ENCODE results near the gene MX2.

Gene MX2

DNA sequence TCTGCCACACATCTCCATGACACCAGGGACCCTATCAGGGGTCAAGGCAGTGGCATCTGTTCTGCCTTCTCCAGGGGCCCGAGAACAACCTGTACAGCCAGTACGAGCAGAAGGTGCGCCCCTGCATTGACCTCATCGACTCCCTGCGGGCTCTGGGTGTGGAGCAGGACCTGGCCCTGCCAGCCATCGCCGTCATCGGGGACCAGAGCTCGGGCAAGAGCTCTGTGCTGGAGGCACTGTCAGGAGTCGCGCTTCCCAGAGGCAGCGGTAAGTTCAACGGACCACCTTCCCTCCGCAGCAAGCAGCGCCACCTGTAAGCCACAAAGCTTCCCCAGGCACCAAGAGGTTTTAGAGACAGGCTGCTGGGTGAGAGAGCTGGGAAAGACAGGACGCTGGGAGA, 15.9 kb downstream of the MX2 start:
- Histone ChIP-seq H4K20me1 (ENCODE audit: control insufficient read depth, insufficient read depth, low read depth, low read length) (no peaks in the 10 kb centered on the region), H3K4me1 (ENCODE audit: control insufficient read depth, low read length) (no peaks in the 10 kb centered on the region), H3K27me3 (ENCODE audit: control insufficient read depth, low read length) (no peaks in the 10 kb centered on the region), H3K4me3 (ENCODE audit: low read length) (no peak overlapping the region), H3K27ac (ENCODE audit: low read depth, low read length) (no peak overlapping the region), H3K9me3 (ENCODE audit: control insufficient read depth, insufficient read depth, low read length) (no peaks in the 10 kb centered on the region), H3K36me3 (ENCODE audit: control insufficient read depth, low read length) (no peaks in the 10 kb centered on the region), H3F3A (ENCODE audit: control insufficient read depth, insufficient read depth) (no peaks in the 10 kb centered on the region), H3K79me2 (ENCODE audit: control insufficient read depth, low read length) (no peaks in the 10 kb centered on the region), H3K9me2 (replicated peaks; ENCODE audit: control insufficient read depth, low read length) (no peaks in the 10 kb centered on the region), H3K4me2 (ENCODE audit: low read length) (no peak overlapping the region)
- TF ChIP-seq EZH2phosphoT487 (IDR thresholded peaks at IDR 0.05; ENCODE audit: borderline replicate concordance, low read length), result no peak
- TF ChIP-seq, protein P1, sequence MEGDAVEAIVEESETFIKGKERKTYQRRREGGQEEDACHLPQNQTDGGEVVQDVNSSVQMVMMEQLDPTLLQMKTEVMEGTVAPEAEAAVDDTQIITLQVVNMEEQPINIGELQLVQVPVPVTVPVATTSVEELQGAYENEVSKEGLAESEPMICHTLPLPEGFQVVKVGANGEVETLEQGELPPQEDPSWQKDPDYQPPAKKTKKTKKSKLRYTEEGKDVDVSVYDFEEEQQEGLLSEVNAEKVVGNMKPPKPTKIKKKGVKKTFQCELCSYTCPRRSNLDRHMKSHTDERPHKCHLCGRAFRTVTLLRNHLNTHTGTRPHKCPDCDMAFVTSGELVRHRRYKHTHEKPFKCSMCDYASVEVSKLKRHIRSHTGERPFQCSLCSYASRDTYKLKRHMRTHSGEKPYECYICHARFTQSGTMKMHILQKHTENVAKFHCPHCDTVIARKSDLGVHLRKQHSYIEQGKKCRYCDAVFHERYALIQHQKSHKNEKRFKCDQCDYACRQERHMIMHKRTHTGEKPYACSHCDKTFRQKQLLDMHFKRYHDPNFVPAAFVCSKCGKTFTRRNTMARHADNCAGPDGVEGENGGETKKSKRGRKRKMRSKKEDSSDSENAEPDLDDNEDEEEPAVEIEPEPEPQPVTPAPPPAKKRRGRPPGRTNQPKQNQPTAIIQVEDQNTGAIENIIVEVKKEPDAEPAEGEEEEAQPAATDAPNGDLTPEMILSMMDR (IDR thresholded peaks at IDR 0.05; ENCODE audit: low read depth, low read length, poor library complexity, severe bottlenecking), result no peak

- H3K36me3 ChIP-seq (ENCODE audit: control insufficient read depth, low read length), result no peaks in the 10 kb centered on the region
- H3K4me2 ChIP-seq (ENCODE audit: low read length), result no peak overlapping the region
- H3K4me1 ChIP-seq (ENCODE audit: control insufficient read depth, low read length), result no peaks in the 10 kb centered on the region
- no peaks in the 10 kb centered on the region for H3K9me2 ChIP-seq (replicated peaks; ENCODE audit: control insufficient read depth, low read length)
- TF ChIP-seq, protein P1 (IDR thresholded peaks at IDR 0.05; ENCODE audit: low read depth, low read length, poor library complexity, severe bottlenecking), result peak; percentile 7
- no peak for TF ChIP-seq EZH2phosphoT487 (IDR thresholded peaks at IDR 0.05; ENCODE audit: borderline replicate concordance, low read length)
- H3K4me3 ChIP-seq (ENCODE audit: low read length), result no peak overlapping the region
- H3K9me3 ChIP-seq (ENCODE audit: control insufficient read depth, insufficient read depth, low read length), result no peaks in the 10 kb centered on the region
- H3K27me3 ChIP-seq (ENCODE audit: control insufficient read depth, low read length), result no peaks in the 10 kb centered on the region
- no peaks in the 10 kb centered on the region for H3F3A ChIP-seq (ENCODE audit: control insufficient read depth, insufficient read depth)
- no peaks in the 10 kb centered on the region for H3K79me2 ChIP-seq (ENCODE audit: control insufficient read depth, low read length)
- no peaks in the 10 kb centered on the region for H4K20me1 ChIP-seq (ENCODE audit: control insufficient read depth, insufficient read depth, low read depth, low read length)
- no peak overlapping the region for H3K27ac ChIP-seq (ENCODE audit: low read depth, low read length)
Observed at GRCh38 chr21:41378849-41379248, 17.0 kb downstream of the MX2 start.

DNA sequence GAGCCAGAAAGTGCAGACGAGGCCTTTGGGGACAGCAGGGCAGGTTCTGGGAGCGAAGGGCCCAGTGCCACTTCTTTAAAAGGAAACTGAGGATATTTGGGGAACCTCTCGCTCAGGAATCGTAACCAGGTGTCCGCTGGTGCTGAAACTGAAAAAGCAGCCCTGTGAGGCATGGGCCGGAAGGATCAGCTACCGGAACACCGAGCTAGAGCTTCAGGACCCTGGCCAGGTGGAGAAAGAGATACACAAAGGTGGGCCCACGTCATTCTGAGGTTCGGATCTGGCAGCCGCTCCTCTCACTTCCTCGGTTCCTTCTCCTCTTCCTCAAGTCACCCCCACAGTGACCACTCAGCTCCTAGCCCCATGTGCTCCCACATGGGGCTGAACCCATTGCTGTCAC, 18.1 kb downstream of the MX2 start:
- Histone ChIP-seq H3K27ac (ENCODE audit: low read depth, low read length) (no peak overlapping the region), H3K4me2 (ENCODE audit: low read length) (no peak overlapping the region), H3K9me3 (ENCODE audit: control insufficient read depth, insufficient read depth, low read length) (no peaks in the 10 kb centered on the region), H3F3A (ENCODE audit: control insufficient read depth, insufficient read depth) (no peaks in the 10 kb centered on the region), H3K27me3 (ENCODE audit: control insufficient read depth, low read length) (no peaks in the 10 kb centered on the region), H3K4me1 (ENCODE audit: control insufficient read depth, low read length) (no peaks in the 10 kb centered on the region), H3K79me2 (ENCODE audit: control insufficient read depth, low read length) (no peaks in the 10 kb centered on the region), H3K4me3 (ENCODE audit: low read length) (no peak overlapping the region), H3K9me2 (replicated peaks; ENCODE audit: control insufficient read depth, low read length) (no peaks in the 10 kb centered on the region), H4K20me1 (ENCODE audit: control insufficient read depth, insufficient read depth, low read depth, low read length) (no peaks in the 10 kb centered on the region), H3K36me3 (ENCODE audit: control insufficient read depth, low read length) (no peaks in the 10 kb centered on the region)
- TF ChIP-seq, protein P1 (IDR thresholded peaks at IDR 0.05; ENCODE audit: low read depth, low read length, poor library complexity, severe bottlenecking), result no peak
- no peak for TF ChIP-seq EZH2phosphoT487 (IDR thresholded peaks at IDR 0.05; ENCODE audit: borderline replicate concordance, low read length)

DNA sequence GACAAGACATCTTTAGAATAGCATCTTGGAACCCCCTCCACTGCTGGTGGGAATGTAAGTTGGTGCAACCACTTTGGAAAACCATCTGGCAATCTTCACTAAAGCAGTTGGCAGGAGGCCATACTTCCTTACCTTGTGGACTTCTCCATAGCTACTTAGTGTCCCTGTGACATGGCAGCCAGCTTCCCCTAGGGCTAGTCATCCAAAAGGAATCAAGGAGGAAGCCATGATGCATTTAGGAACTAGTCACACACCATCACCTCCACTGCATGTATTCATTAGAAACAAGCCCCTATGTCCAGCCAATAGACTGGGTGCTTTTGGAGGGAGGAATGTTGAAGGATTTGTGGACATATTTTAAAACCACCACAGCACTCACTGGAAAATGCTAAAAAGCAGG, 19.9 kb downstream of the MX2 start:
- Histone ChIP-seq H3K27me3 (ENCODE audit: control insufficient read depth, low read length) (no peaks in the 10 kb centered on the region), H3K9me3 (ENCODE audit: control insufficient read depth, insufficient read depth, low read length) (no peaks in the 10 kb centered on the region), H3K4me3 (ENCODE audit: low read length) (no peak overlapping the region), H3K79me2 (ENCODE audit: control insufficient read depth, low read length) (no peaks in the 10 kb centered on the region), H3K27ac (ENCODE audit: low read depth, low read length) (no peak overlapping the region), H3K4me1 (ENCODE audit: control insufficient read depth, low read length) (no peaks in the 10 kb centered on the region), H4K20me1 (ENCODE audit: control insufficient read depth, insufficient read depth, low read depth, low read length) (no peaks in the 10 kb centered on the region), H3K36me3 (ENCODE audit: control insufficient read depth, low read length) (no peaks in the 10 kb centered on the region), H3K4me2 (ENCODE audit: low read length) (no peak overlapping the region), H3F3A (ENCODE audit: control insufficient read depth, insufficient read depth) (no peaks in the 10 kb centered on the region), H3K9me2 (replicated peaks; ENCODE audit: control insufficient read depth, low read length) (no peaks in the 10 kb centered on the region)
- TF ChIP-seq EZH2phosphoT487 (IDR thresholded peaks at IDR 0.05; ENCODE audit: borderline replicate concordance, low read length), result no peak
- TF ChIP-seq, protein P1 (IDR thresholded peaks at IDR 0.05; ENCODE audit: low read depth, low read length, poor library complexity, severe bottlenecking), result no peak

Measured in DOHH2 (cell line).